HepG2 (cell line): ENCODE measurements around the gene TFEB. TPM values are rescaled to one million over a fixed set of nuclear protein-coding genes. Genes with fewer than 3 reads are reported as not detected.

Experiments
- AGO2 ChIP-seq: fragments of 200-400 bp; formaldehyde crosslinking; optimal IDR thresholded peaks from 2 replicates; pipeline ENCODE3; 2017; ENCODE audit warnings: mild to moderate bottlenecking, low read depth, low read length, moderate library complexity
- CEBPB ChIP-seq: IDR thresholded peaks from 2 replicates; pipeline ENCODE4 v1.6.1; 2011; ENCODE audit warnings: low read depth, low read length, improper control_type of control experiment, borderline replicate concordance
- FOXJ3 ChIP-seq: sonication (generic); formaldehyde crosslinking; IDR thresholded peaks from 2 replicates; pipeline ENCODE4 v1.4.0; 2020; ENCODE audit warnings: missing genetic modification reagents, mild to moderate bottlenecking, borderline replicate concordance
- GRHL1 ChIP-seq: sonication (generic); formaldehyde crosslinking; conservative IDR thresholded peaks from 2 replicates; pipeline ENCODE4 v1.8.0; 2022; ENCODE audit warnings: missing genetic modification reagents
- HINFP ChIP-seq: sonication (generic); formaldehyde crosslinking; IDR thresholded peaks from 2 replicates; pipeline ENCODE4 v1.4.0; 2020; ENCODE audit warnings: low read depth, mild to moderate bottlenecking, missing genetic modification reagents
- HOXA3 ChIP-seq: sonication (generic); formaldehyde crosslinking; IDR thresholded peaks from 2 replicates; pipeline ENCODE4 v1.5.0; 2020; ENCODE audit warnings: missing genetic modification reagents
- KLF6 ChIP-seq: IDR thresholded peaks from 2 replicates; pipeline ENCODE4 v1.8.0; 2016; ENCODE audit warnings: missing biosample characterization, missing genetic modification reagents
- PITX1 ChIP-seq: sonication (generic); formaldehyde crosslinking; IDR thresholded peaks from 2 replicates; pipeline ENCODE4 v1.5.1; 2020; ENCODE audit warnings: mild to moderate bottlenecking, missing genetic modification reagents
- STAT6 ChIP-seq: sonication (generic); formaldehyde crosslinking; IDR thresholded peaks from 2 replicates; pipeline ENCODE4 v1.4.0; 2020; ENCODE audit warnings: missing genetic modification reagents, mild to moderate bottlenecking, borderline replicate concordance
- TARDBP ChIP-seq: sonication (generic); formaldehyde crosslinking; IDR thresholded peaks from 2 replicates; pipeline ENCODE4 v1.8.0; 2022; ENCODE audit warnings: mild to moderate bottlenecking, missing genetic modification reagents
- ZFP36L1 ChIP-seq: sonication (generic); formaldehyde crosslinking; IDR thresholded peaks from 2 replicates; pipeline ENCODE4 v1.8.0; 2022; ENCODE audit warnings: mild to moderate bottlenecking, missing genetic modification reagents, moderate library complexity
- ZNF33A ChIP-seq: sonication (generic); formaldehyde crosslinking; IDR thresholded peaks from 2 replicates; pipeline ENCODE4 v1.5.1; 2020; ENCODE audit warnings: missing genetic modification reagents, mild to moderate bottlenecking, moderate library complexity, borderline replicate concordance
- polyA plus RNA-seq, 8 experiments: library from polyadenylated mRNA; depleted of rRNA in 3 of 8; stranded (reverse) in 7 of 8; unstranded in 1 of 8; fragments of >200 nt; fragmentation: Illumina TruSeq in 4 of 8; extraction: Trizol in 4 of 8; gene quantifications; 2 replicates each; pipeline versions ENCODE4 v1.2.1 to v1.2.3, GENCODE V29; 2011 to 2016; ENCODE audit warnings: low read depth in 4 of 8, missing spikeins in 1 of 8, mixed read lengths in 1 of 8; ENCODE audit not compliant: insufficient read depth in 1 of 8
- total RNA-seq, 5 experiments: library from RNA; depleted of rRNA; stranded (reverse); fragments of >200 nt; fragmentation: Illumina TruSeq; extraction: Trizol; gene quantifications; 2 replicates each; pipeline ENCODE4 v1.2.3, GENCODE V29; 2016; ENCODE audit warnings: low read depth in 1 of 5

Gene TFEB
- total and polyA plus RNA-seq, 2 of the 13 experiments (the other 11 are each of a cell fraction or from before 2014, with no cell fraction given), result 13.3 to 18.7 TPM

DNA sequence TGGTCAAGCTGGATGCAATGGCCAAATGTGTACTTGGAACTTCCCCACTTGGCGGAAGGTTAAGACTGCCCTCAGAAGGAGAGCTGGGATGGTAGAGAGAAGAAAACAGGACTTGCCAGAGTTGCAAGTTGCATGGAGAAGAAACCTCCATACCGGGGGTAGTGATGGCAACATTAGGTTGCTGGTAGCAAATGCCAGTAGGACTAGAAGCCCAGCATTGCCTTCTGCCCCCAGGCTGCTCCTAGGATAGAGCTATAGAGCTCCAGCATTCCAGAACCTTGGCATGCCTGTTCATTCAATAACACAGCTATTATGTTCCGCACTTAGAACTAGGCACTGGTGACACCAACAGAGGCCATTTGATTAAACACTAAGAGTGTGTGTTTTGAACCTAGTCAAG is 26.6 kb downstream of the TFEB start (continued):
- TF ChIP-seq STAT6 (CRISPR knock-in tag) (no peak), TARDBP (CRISPR knock-in tag) (no peak), ZNF33A (no peak), AGO2 (no peak), CEBPB (no peak), FOXJ3 (CRISPR knock-in tag) (no peak), PITX1 (CRISPR knock-in tag) (no peak), HINFP (CRISPR knock-in tag) (no peak), HOXA3 (CRISPR knock-in tag) (no peak), ZFP36L1 (no peak), GRHL1 (CRISPR knock-in tag) (no peak), KLF6 (CRISPR knock-in tag) (no peak)
- TF ChIP-seq, all 625 proteins: peak for 0
